Measurements from ENCODE around the gene MMP20.

- TF ChIP-seq GATA3 (IDR thresholded peaks at IDR 0.05; ENCODE audit: low read depth, low read length), result no peak
- TF ChIP-seq GATA2 (IDR thresholded peaks at IDR 0.05; ENCODE audit: low read depth, low read length), result no peak
These were observed 73.9 kb downstream of the MMP20 start for GRCh38 chr11:102551169-102551781.

Measured in SH-SY5Y (cell line).